ENCODE results near the gene LAMA2. TPM values are rescaled to one million over a fixed set of nuclear protein-coding genes. Genes with fewer than 3 reads are reported as not detected.

LAMA2 gene
- total RNA-seq, 1 experiment from 2014 or later: 0.04 TPM

DNA sequence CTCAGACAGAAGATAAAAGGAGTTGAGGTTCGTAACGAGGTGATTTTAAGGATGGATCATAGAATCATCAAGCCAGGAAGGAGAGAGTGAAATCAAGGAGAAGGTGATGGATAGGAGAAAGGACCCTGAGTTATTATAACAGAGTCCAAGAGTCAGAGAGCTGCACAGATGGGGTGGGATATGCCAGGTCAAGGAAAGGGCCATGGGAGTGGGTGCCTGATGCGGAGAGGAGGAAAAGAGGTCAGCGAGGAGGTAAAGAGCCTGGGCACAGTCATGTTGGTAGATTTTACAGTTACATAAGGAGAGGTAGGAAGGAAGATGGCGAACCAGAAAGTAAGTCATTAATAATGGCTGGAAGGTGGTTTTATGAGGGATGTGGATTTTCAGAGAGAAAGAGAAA, 114.9 kb downstream of the LAMA2 start:
- no peak overlapping the region for H2AFZ ChIP-seq (ENCODE audit: low read length)
- H3K36me3 ChIP-seq (ENCODE audit: insufficient read depth, low read length): no peaks in the 10 kb centered on the region
- H4K20me1 ChIP-seq (ENCODE audit: insufficient read depth, low read depth, low read length): no peaks in the 10 kb centered on the region
- no peak for DNase-seq
- no peak overlapping the region for H3K4me2 ChIP-seq (ENCODE audit: low read depth, low read length, poor library complexity, severe bottlenecking)
- no peak overlapping the region for H3K9ac ChIP-seq (ENCODE audit: low read length)
- H3K79me2 ChIP-seq (ENCODE audit: low read length): no peaks in the 10 kb centered on the region
- H3K9me2 ChIP-seq (replicated peaks; ENCODE audit: insufficient read depth, low read length): no peaks in the 10 kb centered on the region
- no peaks in the 10 kb centered on the region for H3K4me1 ChIP-seq (ENCODE audit: low read length)
- no peak overlapping the region for H3K4me3 ChIP-seq (ENCODE audit: low read length)
- no peaks in the 10 kb centered on the region for H3K27me3 ChIP-seq (ENCODE audit: low read length)
- H3K9me3 ChIP-seq (ENCODE audit: low read length): peaks cover 4% of the 10 kb centered on the region
- no peak overlapping the region for H3K27ac ChIP-seq (ENCODE audit: low read length)

DNA sequence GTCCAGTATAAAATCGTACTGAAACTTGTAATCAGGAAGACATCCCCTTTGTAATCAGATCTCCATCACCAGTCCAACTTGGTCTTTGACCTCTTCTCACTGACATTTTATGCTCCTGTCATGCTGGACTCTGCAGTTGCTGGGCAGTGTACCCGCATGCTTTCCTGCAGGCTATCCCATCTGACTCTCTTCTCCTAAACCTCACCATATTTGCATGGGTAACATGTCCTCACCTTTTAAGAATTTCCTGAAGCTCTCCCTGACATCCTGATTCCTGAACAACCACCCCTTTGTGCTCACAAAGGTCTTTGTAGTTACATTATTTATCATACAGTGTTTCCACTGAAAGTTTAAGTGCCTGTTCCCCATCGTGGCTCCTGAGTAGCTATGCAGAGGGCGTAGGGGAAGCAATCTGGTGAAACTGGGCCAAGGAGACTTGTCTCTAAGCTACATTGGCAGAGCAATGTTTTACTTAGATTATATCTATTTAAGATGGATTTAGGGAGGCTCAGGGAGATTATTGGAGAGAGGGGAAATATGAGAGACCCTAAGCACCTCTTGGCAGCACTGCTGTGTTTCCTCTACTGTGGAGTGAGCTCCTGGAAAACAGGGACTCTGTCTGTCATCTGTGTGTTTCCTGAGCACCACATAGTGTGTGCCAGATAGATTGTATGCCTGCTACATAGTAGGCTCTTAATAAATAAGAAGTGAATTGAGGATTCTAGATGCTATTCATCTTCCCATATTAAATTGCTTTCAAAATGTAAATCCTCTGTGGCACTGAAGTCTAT, 124.0 kb downstream of the LAMA2 start:
- no peak overlapping the region for H2AFZ ChIP-seq (ENCODE audit: low read length)
- no peak overlapping the region for H3K4me3 ChIP-seq (ENCODE audit: low read length)
- H3K9me2 ChIP-seq (replicated peaks; ENCODE audit: insufficient read depth, low read length): no peaks in the 10 kb centered on the region
- no peaks in the 10 kb centered on the region for H3K36me3 ChIP-seq (ENCODE audit: insufficient read depth, low read length)
- H3K27me3 ChIP-seq (ENCODE audit: low read length): no peaks in the 10 kb centered on the region
- no peak overlapping the region for H3K27ac ChIP-seq (ENCODE audit: low read length)
- H4K20me1 ChIP-seq (ENCODE audit: insufficient read depth, low read depth, low read length): no peaks in the 10 kb centered on the region
- no peaks in the 10 kb centered on the region for H3K9me3 ChIP-seq (ENCODE audit: low read length)
- no peaks in the 10 kb centered on the region for H3K4me1 ChIP-seq (ENCODE audit: low read length)
- H3K79me2 ChIP-seq (ENCODE audit: low read length): no peaks in the 10 kb centered on the region
- no peak overlapping the region for H3K9ac ChIP-seq (ENCODE audit: low read length)
- DNase-seq: no peak
- H3K4me2 ChIP-seq (ENCODE audit: low read depth, low read length, poor library complexity, severe bottlenecking): no peak overlapping the region

DNA sequence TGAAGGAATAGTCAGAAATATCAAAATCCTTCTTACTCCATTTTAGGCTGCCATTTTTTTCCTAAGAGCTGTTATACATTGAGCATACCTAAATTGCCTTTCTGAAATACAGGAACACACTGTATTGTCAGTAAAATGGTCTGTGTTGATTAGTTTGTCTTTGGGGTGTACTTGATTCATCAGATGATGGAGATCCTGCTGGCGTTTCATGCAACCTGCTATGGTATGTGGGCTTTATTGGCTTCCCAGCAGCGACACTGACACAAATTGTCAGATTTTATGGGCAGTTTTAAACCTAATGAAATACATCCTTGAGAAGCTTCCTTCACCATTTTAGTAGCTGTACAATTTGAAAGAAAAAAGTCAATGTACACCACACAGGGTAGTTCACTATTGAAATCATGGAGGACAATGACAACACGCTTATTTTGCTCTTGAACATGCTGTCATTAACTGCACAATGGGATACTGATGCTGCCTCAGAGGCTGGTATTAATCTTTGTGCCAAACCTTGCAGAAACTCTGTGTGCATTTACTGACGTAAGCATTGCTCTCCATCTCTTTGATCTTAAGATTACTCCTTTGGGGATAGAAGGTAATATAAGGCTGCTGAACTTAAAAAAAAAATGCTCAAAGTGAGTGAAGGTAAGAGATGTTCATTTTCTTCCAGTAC, 124.9 kb downstream of the LAMA2 start:
- no peak overlapping the region for H3K4me2 ChIP-seq (ENCODE audit: low read depth, low read length, poor library complexity, severe bottlenecking)
- DNase-seq: no peak

DNA sequence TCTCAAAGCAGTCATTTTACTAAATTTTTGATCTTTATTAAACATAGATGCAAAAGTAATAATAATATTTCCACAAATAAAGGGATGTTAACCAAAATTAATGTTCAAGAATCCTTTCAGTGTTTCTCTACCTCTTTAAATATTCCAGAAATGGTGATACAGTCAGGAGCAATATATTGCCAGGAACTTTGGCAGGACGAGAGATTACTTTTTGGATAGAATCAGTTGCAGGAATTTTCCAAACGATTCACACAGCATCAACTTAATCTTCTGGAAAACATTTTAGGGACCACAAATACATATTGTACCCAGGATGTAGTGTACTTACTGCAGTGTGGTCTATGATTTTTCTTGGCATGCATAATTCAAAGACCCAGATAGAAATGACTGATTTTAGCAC, 125.7 kb downstream of the LAMA2 start:
- Histone ChIP-seq H3K79me2 (ENCODE audit: low read length) (no peaks in the 10 kb centered on the region), H3K4me2 (ENCODE audit: low read depth, low read length, poor library complexity, severe bottlenecking) (no peak overlapping the region), H3K4me1 (ENCODE audit: low read length) (no peaks in the 10 kb centered on the region), H3K9ac (ENCODE audit: low read length) (no peak overlapping the region), H2AFZ (ENCODE audit: low read length) (no peak overlapping the region), H3K27me3 (ENCODE audit: low read length) (no peaks in the 10 kb centered on the region), H4K20me1 (ENCODE audit: insufficient read depth, low read depth, low read length) (no peaks in the 10 kb centered on the region), H3K9me3 (ENCODE audit: low read length) (no peaks in the 10 kb centered on the region), H3K36me3 (ENCODE audit: insufficient read depth, low read length) (no peaks in the 10 kb centered on the region), H3K27ac (ENCODE audit: low read length) (no peak overlapping the region), H3K9me2 (replicated peaks; ENCODE audit: insufficient read depth, low read length) (no peaks in the 10 kb centered on the region), H3K4me3 (ENCODE audit: low read length) (no peak overlapping the region)
- no peak for DNase-seq

More for the DNA sequence above, 124.9 kb downstream of the LAMA2 start:
- H4K20me1 ChIP-seq (ENCODE audit: insufficient read depth, low read depth, low read length): no peaks in the 10 kb centered on the region
- H3K9me3 ChIP-seq (ENCODE audit: low read length): no peaks in the 10 kb centered on the region
- no peaks in the 10 kb centered on the region for H3K36me3 ChIP-seq (ENCODE audit: insufficient read depth, low read length)
- no peak overlapping the region for H3K27ac ChIP-seq (ENCODE audit: low read length)
- H3K9me2 ChIP-seq (replicated peaks; ENCODE audit: insufficient read depth, low read length): no peaks in the 10 kb centered on the region
- no peak overlapping the region for H3K9ac ChIP-seq (ENCODE audit: low read length)
- no peak overlapping the region for H3K4me3 ChIP-seq (ENCODE audit: low read length)
- no peak overlapping the region for H2AFZ ChIP-seq (ENCODE audit: low read length)
- H3K27me3 ChIP-seq (ENCODE audit: low read length): no peaks in the 10 kb centered on the region
- no peaks in the 10 kb centered on the region for H3K4me1 ChIP-seq (ENCODE audit: low read length)
- no peaks in the 10 kb centered on the region for H3K79me2 ChIP-seq (ENCODE audit: low read length)

DNA sequence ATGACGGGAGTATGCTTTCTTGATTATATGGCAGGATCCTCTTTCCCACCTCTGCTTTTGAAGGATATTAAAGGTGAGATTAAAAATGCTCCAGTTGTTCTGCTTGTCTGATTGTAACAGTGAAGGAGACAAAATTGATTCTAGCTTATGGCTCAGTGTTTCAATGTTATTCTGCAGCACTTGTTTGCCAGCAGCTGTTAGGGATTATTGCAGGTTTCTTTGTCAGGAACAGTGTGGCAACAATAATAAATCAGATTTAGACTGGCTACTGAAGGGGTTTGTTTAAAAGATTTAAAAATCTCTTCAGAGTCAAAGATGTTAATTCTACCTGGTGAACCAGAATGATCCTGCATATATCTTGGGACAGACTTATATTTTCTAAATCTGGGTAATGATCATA, 126.9 kb downstream of the LAMA2 start:
- no peaks in the 10 kb centered on the region for H3K36me3 ChIP-seq (ENCODE audit: insufficient read depth, low read length)
- H3K27me3 ChIP-seq (ENCODE audit: low read length): no peaks in the 10 kb centered on the region
- no peaks in the 10 kb centered on the region for H3K4me1 ChIP-seq (ENCODE audit: low read length)
- H3K4me3 ChIP-seq (ENCODE audit: low read length): no peak overlapping the region
- H3K79me2 ChIP-seq (ENCODE audit: low read length): no peaks in the 10 kb centered on the region
- H4K20me1 ChIP-seq (ENCODE audit: insufficient read depth, low read depth, low read length): no peaks in the 10 kb centered on the region
- H2AFZ ChIP-seq (ENCODE audit: low read length): no peak overlapping the region
- no peak overlapping the region for H3K9ac ChIP-seq (ENCODE audit: low read length)
- no peak overlapping the region for H3K4me2 ChIP-seq (ENCODE audit: low read depth, low read length, poor library complexity, severe bottlenecking)
- no peak for DNase-seq
- no peak overlapping the region for H3K27ac ChIP-seq (ENCODE audit: low read length)
- H3K9me2 ChIP-seq (replicated peaks; ENCODE audit: insufficient read depth, low read length): no peaks in the 10 kb centered on the region
- no peaks in the 10 kb centered on the region for H3K9me3 ChIP-seq (ENCODE audit: low read length)

DNA sequence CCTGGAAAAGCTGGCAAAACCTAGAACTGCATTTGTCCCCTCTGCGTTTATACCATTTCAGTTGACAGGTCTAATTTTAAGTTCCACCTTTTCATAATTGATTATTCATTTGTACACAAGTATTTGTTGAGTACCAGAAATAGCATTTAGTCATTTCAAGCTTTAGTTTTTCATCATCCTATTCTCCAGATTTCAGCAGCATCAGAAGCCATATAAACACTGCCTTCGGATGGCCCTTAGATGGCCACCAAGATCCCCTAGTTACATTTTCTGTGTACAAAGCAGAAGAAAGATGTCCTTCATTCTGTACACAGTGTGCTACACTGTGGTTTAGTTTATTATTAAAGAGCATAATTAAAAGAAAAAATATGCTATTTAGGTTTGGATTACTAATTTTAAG, 131.4 kb downstream of the LAMA2 start:
- no peaks in the 10 kb centered on the region for H3K4me1 ChIP-seq (ENCODE audit: low read length)
- DNase-seq: no peak
- no peaks in the 10 kb centered on the region for H3K9me2 ChIP-seq (replicated peaks; ENCODE audit: insufficient read depth, low read length)
- no peak overlapping the region for H3K4me3 ChIP-seq (ENCODE audit: low read length)
- no peaks in the 10 kb centered on the region for H3K79me2 ChIP-seq (ENCODE audit: low read length)
- H2AFZ ChIP-seq (ENCODE audit: low read length): no peak overlapping the region
- peaks cover 3% of the 10 kb centered on the region; the same call in 1 of the 2 replicates for H3K9me3 ChIP-seq (ENCODE audit: low read length)
- H3K36me3 ChIP-seq (ENCODE audit: insufficient read depth, low read length): no peaks in the 10 kb centered on the region
- H3K27me3 ChIP-seq (ENCODE audit: low read length): no peaks in the 10 kb centered on the region
- H3K9ac ChIP-seq (ENCODE audit: low read length): no peak overlapping the region
- H4K20me1 ChIP-seq (ENCODE audit: insufficient read depth, low read depth, low read length): no peaks in the 10 kb centered on the region
- H3K27ac ChIP-seq (ENCODE audit: low read length): no peak overlapping the region
- H3K4me2 ChIP-seq (ENCODE audit: low read depth, low read length, poor library complexity, severe bottlenecking): no peak overlapping the region

DNA sequence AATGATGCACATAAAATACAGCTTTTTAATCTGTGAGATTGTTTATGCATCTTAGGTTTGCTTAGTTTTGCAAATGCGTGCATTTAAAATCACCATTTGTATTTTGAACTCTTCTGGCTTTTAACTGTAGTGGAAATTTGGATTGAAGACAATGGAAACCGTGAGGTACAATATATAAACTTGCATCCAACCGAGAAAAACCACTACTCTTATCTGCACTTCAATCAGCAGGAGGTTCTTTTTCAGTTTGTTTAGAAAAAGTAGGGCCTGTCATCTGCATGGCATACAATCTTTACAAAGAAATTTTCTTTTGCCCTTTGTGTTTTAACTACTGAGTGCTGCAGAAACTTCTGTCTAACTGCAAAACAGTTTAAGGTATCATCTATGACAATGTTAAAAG, 132.8 kb downstream of the LAMA2 start:
- H3K79me2 ChIP-seq (ENCODE audit: low read length): no peaks in the 10 kb centered on the region
- no peaks in the 10 kb centered on the region for H3K27me3 ChIP-seq (ENCODE audit: low read length)
- no peaks in the 10 kb centered on the region for H3K36me3 ChIP-seq (ENCODE audit: insufficient read depth, low read length)
- no peaks in the 10 kb centered on the region for H3K4me1 ChIP-seq (ENCODE audit: low read length)
- no peaks in the 10 kb centered on the region for H4K20me1 ChIP-seq (ENCODE audit: insufficient read depth, low read depth, low read length)
- no peak overlapping the region for H3K4me2 ChIP-seq (ENCODE audit: low read depth, low read length, poor library complexity, severe bottlenecking)
- H3K9me2 ChIP-seq (replicated peaks; ENCODE audit: insufficient read depth, low read length): no peaks in the 10 kb centered on the region
- no peak overlapping the region for H3K27ac ChIP-seq (ENCODE audit: low read length)
- no peak overlapping the region for H2AFZ ChIP-seq (ENCODE audit: low read length)
- no peak overlapping the region for H3K4me3 ChIP-seq (ENCODE audit: low read length)
- H3K9me3 ChIP-seq (ENCODE audit: low read length): peaks cover 3% of the 10 kb centered on the region
- no peak overlapping the region for H3K9ac ChIP-seq (ENCODE audit: low read length)
- DNase-seq: no peak

DNA sequence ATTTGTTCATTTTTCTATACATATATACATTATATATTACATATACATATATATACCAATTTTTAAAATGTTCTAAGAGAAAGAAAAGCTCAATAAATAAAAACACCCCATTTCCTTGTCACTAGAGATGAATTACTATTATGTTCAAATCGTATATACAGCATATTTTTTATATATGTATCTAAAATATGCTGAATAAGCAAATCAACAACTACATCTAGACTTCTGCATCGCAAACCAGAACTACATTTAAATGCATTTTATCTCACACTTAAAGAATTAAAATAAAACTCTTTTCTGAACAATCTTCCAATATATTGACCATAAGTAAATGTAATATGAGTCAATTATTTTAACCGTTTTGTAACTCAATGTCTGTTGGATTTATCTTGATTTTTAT, 133.9 kb downstream of the LAMA2 start:
- Histone ChIP-seq H3K9ac (ENCODE audit: low read length) (no peak overlapping the region), H3K4me2 (ENCODE audit: low read depth, low read length, poor library complexity, severe bottlenecking) (no peak overlapping the region), H3K9me2 (replicated peaks; ENCODE audit: insufficient read depth, low read length) (no peaks in the 10 kb centered on the region), H3K4me1 (ENCODE audit: low read length) (no peaks in the 10 kb centered on the region), H3K9me3 (ENCODE audit: low read length) (peaks cover 9% of the 10 kb centered on the region), H4K20me1 (ENCODE audit: insufficient read depth, low read depth, low read length) (no peaks in the 10 kb centered on the region), H3K79me2 (ENCODE audit: low read length) (no peaks in the 10 kb centered on the region), H2AFZ (ENCODE audit: low read length) (no peak overlapping the region), H3K4me3 (ENCODE audit: low read length) (no peak overlapping the region), H3K27me3 (ENCODE audit: low read length) (no peaks in the 10 kb centered on the region), H3K36me3 (ENCODE audit: insufficient read depth, low read length) (no peaks in the 10 kb centered on the region), H3K27ac (ENCODE audit: low read length) (no peak overlapping the region)
- no peak for DNase-seq
